Activated T-helper 17 cell treated with anti-CD3 and anti-CD28 coated beads, Interleukin-2, amount 50 U/mL, for 72 hours (primary cell): ENCODE results near the gene SYNGR4. TPM values are rescaled to one million over a fixed set of nuclear protein-coding genes. Genes with fewer than 3 reads are reported as not detected.
A peak's percentile ranks its signal among the peaks of the same experiment; 100 is the strongest.

Experiments
- ATAC-seq: fragments of 150-1000 bp; cut with Tn5 transposase; replicated peaks from 2 replicates; pipeline ENCODE4 v1.10.0; 2021; ENCODE audit warnings: mild to moderate bottlenecking, moderate library complexity
- H3K27ac Mint-ChIP-seq: one replicate; pipeline ENCODE4 v1.8.0; 2022; ENCODE audit warnings: mixed read lengths
- H3K27me3 Mint-ChIP-seq: one replicate; pipeline ENCODE4 v1.8.0; 2022; ENCODE audit warnings: mixed read lengths
- H3K36me3 Mint-ChIP-seq: one replicate; pipeline ENCODE4 v1.8.0; 2022; ENCODE audit warnings: low read depth, mild to moderate bottlenecking, mixed read lengths
- H3K4me1 Mint-ChIP-seq: one replicate; pipeline ENCODE4 v1.8.0; 2022; ENCODE audit warnings: mixed read lengths
- H3K4me3 Mint-ChIP-seq: one replicate; pipeline ENCODE4 v1.8.0; 2022; ENCODE audit warnings: mild to moderate bottlenecking, mixed read lengths
- H3K9me3 Mint-ChIP-seq: one replicate; pipeline ENCODE4 v1.8.0; 2022; ENCODE audit warnings: mixed read lengths
- total RNA-seq, 2 donors: library from RNA; stranded (reverse); gene quantifications; one replicate each; pipeline ENCODE4 v1.2.3, GENCODE V29; 2022

The SYNGR4 gene
- total RNA-seq, 2 donors from 2014 or later: not detected

- Mint-ChIP-seq H3K4me3 (peak overlapping the region; percentile 78), H3K4me1 (peaks cover 19% of the 10 kb centered on the region), H3K36me3 (no peaks in the 10 kb centered on the region), H3K27ac (no peak overlapping the region), H3K9me3 (no peaks in the 10 kb centered on the region), H3K27me3 (no peaks in the 10 kb centered on the region)
- peak; percentile 48 for ATAC-seq
Measured at GRCh38 chr19:48415395-48415794, 51.2 kb downstream of the SYNGR4 start.

- no peak for ATAC-seq
- no peaks in the 10 kb centered on the region for H3K36me3 Mint-ChIP-seq
- peak overlapping the region; percentile 78 for H3K4me3 Mint-ChIP-seq
- H3K27me3 Mint-ChIP-seq: no peaks in the 10 kb centered on the region
- H3K27ac Mint-ChIP-seq: no peak overlapping the region
- H3K4me1 Mint-ChIP-seq: peaks cover 19% of the 10 kb centered on the region
- no peaks in the 10 kb centered on the region for H3K9me3 Mint-ChIP-seq
Measured at GRCh38 chr19:48415806-48416221, 51.6 kb downstream of the SYNGR4 start.

- Mint-ChIP-seq H3K4me3 (no peak overlapping the region), H3K27me3 (no peaks in the 10 kb centered on the region), H3K4me1 (peaks cover 19% of the 10 kb centered on the region), H3K36me3 (no peaks in the 10 kb centered on the region), H3K9me3 (no peaks in the 10 kb centered on the region), H3K27ac (no peak overlapping the region)
- no peak for ATAC-seq
Measured at GRCh38 chr19:48417421-48417820, 53.3 kb downstream of the SYNGR4 start.

GRCh38 chr19:48418317-48419064, 54.3 kb downstream of the SYNGR4 start:
- Mint-ChIP-seq H3K9me3 (no peaks in the 10 kb centered on the region), H3K27ac (peak overlapping the region; percentile 94), H3K36me3 (no peaks in the 10 kb centered on the region), H3K4me1 (peaks cover 19% of the 10 kb centered on the region), H3K27me3 (no peaks in the 10 kb centered on the region), H3K4me3 (peak overlapping the region; percentile 79)
- peak; percentile 72 for ATAC-seq

GRCh38 chr19:48419158-48419920, 55.2 kb downstream of the SYNGR4 start:
- peak; percentile 86 for ATAC-seq
- Mint-ChIP-seq H3K27me3 (no peaks in the 10 kb centered on the region), H3K4me3 (peak overlapping the region; percentile 79), H3K36me3 (no peaks in the 10 kb centered on the region), H3K27ac (peak overlapping the region; percentile 94), H3K4me1 (peaks cover 19% of the 10 kb centered on the region), H3K9me3 (no peaks in the 10 kb centered on the region)

- H3K4me1 Mint-ChIP-seq: peaks cover 20% of the 10 kb centered on the region
Measured at GRCh38 chr19:48421548-48421947, 57.4 kb downstream of the SYNGR4 start.

GRCh38 chr19:48424694-48425219, 60.6 kb downstream of the SYNGR4 start:
- ATAC-seq: no peak
- Mint-ChIP-seq H3K9me3 (no peaks in the 10 kb centered on the region), H3K27me3 (no peaks in the 10 kb centered on the region), H3K36me3 (no peaks in the 10 kb centered on the region), H3K27ac (peak overlapping the region; percentile 75), H3K4me3 (no peak overlapping the region), H3K4me1 (peaks cover 6% of the 10 kb centered on the region)

More at GRCh38 chr19:48421548-48421947, 57.4 kb downstream of the SYNGR4 start:
- no peaks in the 10 kb centered on the region for H3K36me3 Mint-ChIP-seq
- H3K27me3 Mint-ChIP-seq: no peaks in the 10 kb centered on the region
- no peaks in the 10 kb centered on the region for H3K9me3 Mint-ChIP-seq
- ATAC-seq: no peak
- no peak overlapping the region for H3K4me3 Mint-ChIP-seq
- no peak overlapping the region for H3K27ac Mint-ChIP-seq

Other genes starting within 250 kb of the SYNGR4 start
- gene LIG1, start 194.0 kb upstream of the SYNGR4 start, total RNA-seq: 100 to 1,000 TPM; 154 to 206 TPM
- 10 to 100 TPM in 1 of 2 donors, 1 to 10 TPM in 1; 9.9 to 11.3 TPM for gene ZSWIM9, start 193.7 kb upstream of the SYNGR4 start, total RNA-seq
- 100 to 1,000 TPM; 161 to 244 TPM for gene CARD8, start 108.5 kb upstream of the SYNGR4 start, total RNA-seq
- gene ZNF114, start 94.3 kb upstream of the SYNGR4 start, total RNA-seq: 1 to 10 TPM in 1 of 2 donors, not detected in 1; 1.4 TPM
- 100 to 1,000 TPM; 190 to 192 TPM for gene EMP3, start 38.8 kb upstream of the SYNGR4 start, total RNA-seq
- gene TMEM143, start 427 bp upstream of the SYNGR4 start, total RNA-seq: 10 to 100 TPM; 20.5 to 33.7 TPM
- 10 to 100 TPM; 73.8 to 97.0 TPM for gene KDELR1, start 27.2 kb downstream of the SYNGR4 start, total RNA-seq
- gene GRIN2D, start 29.3 kb downstream of the SYNGR4 start, total RNA-seq: 1 to 10 TPM in 1 of 2 donors, under 1 TPM in 1; 0.28 to 1.2 TPM
- 10 to 100 TPM; 34.9 to 72.9 TPM for gene GRWD1, start 81.6 kb downstream of the SYNGR4 start, total RNA-seq
- 1 to 10 TPM; 1.7 to 2.1 TPM for gene KCNJ14, start 91.2 kb downstream of the SYNGR4 start, total RNA-seq
- gene CYTH2, start 105.0 kb downstream of the SYNGR4 start, total RNA-seq: 10 to 100 TPM; 30.6 to 35.4 TPM
- gene LMTK3, start 147.5 kb downstream of the SYNGR4 start, total RNA-seq: 1 to 10 TPM; 3.8 to 5.9 TPM
- gene SULT2B1, start 187.8 kb downstream of the SYNGR4 start, total RNA-seq: not detected
- not detected for gene SPACA4, start 242.4 kb downstream of the SYNGR4 start, total RNA-seq